Measurements from ENCODE around the gene GUCY2C.

The GUCY2C gene

DNA sequence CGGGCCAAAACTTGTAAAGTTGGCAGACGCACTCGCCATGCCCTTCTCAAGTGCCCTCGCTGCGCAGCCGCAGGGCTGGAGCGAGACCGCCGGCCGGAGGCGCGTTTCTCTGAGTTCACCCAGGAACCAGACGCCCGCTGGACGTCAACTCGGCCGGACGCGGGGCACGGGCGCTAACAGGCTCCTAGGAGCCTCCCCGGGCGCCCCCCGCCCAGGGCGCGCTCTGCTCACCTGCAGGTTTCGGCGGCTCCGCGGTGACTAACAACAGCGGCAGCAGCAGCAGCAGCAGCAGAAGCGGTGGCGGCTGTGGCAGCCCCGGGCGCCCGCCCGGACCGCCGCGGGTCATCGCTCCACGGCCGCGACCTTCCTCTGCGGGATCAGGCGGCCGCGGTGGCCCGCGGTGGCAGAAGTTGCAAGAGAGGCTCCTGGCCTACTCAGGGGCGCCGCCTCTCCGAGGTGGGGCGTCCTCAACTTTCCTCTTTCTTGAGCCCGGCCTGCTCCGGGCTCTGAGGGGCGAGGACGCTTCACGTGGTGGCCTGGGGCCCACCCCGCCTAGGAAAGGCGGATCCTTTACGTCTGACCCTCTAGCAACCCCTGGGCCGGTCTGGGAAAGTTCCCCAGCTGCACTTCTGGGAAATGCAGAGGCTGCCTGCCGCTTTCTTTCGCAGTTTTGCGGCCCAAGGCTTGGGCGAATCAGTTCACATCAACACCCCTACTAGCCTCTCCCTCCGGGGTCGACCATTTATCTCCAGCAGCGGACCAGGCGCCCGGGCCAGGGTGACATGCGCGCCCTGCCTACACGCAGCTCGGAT is 128.8 kb downstream of the GUCY2C start, which contains the start of gene PLBD1:
PLBD1 (minus strand) TSS at position 533 of the 812 bp plus-strand sequence; CDS start at position 346, 187 bp downstream.
- no peak for DNase-seq

DNA sequence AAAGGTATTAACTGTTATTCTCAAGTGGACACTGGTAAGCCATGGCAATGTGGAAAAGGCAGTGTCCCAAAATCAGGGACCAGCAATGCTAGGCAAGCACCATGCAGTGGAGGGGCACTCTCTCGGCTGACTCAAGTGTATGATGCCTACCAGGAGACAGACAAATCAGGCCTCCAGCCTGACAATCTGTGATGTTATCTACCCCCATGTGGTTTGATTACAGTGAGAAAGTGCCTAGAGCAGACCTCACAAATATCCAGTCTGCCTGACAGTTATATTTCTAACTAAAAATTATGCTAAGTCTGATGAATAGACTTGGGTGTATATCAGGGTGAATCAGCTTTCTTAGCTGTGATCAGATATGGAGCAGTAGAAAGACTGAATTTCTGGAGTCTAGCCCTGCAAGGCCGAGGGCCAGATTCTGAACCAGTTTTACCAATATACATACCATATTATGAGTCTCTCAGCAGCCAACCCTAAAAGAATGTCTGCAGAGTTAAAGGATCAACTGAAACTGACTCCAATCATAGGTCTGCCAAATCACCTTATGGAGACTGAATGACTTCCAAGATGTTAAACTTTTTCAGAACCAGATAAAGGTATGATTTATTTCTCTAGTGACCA is 132.0 kb downstream of the GUCY2C start:
- no peak for DNase-seq

DNA sequence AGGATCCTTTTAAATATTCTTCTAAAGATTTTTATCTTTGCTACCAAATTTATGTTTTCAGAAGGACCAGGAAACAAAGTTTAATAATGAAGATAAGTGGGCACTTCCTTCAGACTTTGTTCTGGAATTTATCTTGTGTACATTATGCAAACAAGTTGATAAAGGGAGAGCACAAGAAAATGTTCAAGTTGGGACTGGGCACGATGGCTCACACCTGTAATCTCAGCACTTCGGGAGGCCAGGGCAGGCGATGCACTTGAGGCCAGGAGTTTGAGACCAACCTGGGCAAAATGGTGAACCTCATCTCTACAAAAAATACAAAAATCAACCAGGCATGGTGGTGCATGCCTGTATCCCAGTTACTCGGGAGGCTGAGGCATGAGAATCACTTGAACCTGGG is 133.4 kb downstream of the GUCY2C start:
- DNase-seq = no peak
